ENCODE data around the gene SIAE.
A peak's percentile ranks its signal among the peaks of the same experiment; 100 is the strongest.
"Not testable (repeated sequence)": the region's sequence is repeated elsewhere in the genome, so short reads cannot be mapped to it uniquely, and the experiment has no call there.

Gene SIAE

DNA sequence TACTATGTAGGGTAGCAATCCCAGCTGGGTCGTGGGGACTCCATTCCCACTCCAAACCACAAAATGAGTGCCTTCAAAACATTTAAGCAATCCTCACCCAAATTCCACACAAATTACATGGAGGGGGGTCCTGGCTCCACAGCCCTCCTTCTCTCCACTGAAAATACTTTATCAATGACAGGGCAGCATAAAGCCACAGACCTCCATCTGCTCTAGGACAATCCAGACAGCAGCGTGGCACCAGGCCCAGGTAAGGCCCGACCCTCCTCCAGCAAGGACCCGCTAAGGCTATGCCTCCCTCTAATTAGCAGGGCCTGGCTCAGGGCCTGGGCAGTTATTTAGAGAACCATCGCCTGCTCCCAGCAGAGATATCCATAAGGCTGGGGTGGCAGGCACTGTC, 62.5 kb downstream of the SIAE start, which contains the start of gene PANX3:
TSS of gene PANX3 (plus strand) at position 365 of the 400 bp plus-strand sequence. CDS start 129 bp downstream, outside the sequence.
- no peak for TF ChIP-seq POLR2A (IDR thresholded peaks at IDR 0.05; ENCODE audit: extremely low read depth, insufficient read length)

DNA sequence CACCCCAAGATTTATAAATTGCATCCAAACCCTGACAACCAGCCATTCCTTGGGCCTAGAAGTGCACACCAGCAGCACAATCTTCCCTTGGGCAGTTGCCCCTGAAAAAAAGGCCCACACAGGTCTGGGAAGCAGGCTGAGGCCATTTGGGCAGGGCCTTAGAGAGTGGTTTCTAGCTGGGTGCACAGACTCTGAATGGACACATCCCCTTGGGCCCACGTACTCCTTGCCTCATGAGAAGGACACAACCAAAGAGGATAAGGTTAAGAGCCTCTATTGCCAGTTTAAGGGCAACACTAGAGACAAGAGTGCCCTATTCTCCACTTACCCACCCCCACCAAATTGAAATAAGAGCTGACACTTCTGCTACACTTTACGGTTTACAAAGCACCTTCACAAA, 63.2 kb downstream of the SIAE start:
- TF ChIP-seq, protein P1, sequence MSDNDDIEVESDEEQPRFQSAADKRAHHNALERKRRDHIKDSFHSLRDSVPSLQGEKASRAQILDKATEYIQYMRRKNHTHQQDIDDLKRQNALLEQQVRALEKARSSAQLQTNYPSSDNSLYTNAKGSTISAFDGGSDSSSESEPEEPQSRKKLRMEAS (IDR thresholded peaks at IDR 0.05; ENCODE audit: low read depth, low read length) = no peak
- no peak for TF ChIP-seq MYC (IDR thresholded peaks at IDR 0.05; ENCODE audit: low read depth, low read length)
- TF ChIP-seq POLR2A (IDR thresholded peaks at IDR 0.05; ENCODE audit: extremely low read depth, insufficient read length) = no peak
- TF ChIP-seq, protein P2, sequence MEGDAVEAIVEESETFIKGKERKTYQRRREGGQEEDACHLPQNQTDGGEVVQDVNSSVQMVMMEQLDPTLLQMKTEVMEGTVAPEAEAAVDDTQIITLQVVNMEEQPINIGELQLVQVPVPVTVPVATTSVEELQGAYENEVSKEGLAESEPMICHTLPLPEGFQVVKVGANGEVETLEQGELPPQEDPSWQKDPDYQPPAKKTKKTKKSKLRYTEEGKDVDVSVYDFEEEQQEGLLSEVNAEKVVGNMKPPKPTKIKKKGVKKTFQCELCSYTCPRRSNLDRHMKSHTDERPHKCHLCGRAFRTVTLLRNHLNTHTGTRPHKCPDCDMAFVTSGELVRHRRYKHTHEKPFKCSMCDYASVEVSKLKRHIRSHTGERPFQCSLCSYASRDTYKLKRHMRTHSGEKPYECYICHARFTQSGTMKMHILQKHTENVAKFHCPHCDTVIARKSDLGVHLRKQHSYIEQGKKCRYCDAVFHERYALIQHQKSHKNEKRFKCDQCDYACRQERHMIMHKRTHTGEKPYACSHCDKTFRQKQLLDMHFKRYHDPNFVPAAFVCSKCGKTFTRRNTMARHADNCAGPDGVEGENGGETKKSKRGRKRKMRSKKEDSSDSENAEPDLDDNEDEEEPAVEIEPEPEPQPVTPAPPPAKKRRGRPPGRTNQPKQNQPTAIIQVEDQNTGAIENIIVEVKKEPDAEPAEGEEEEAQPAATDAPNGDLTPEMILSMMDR (IDR thresholded peaks at IDR 0.05; ENCODE audit: low read depth, low read length) = no peak
- no peak for DNase-seq (ENCODE audit: low read depth)
- no peak overlapping the region for H3K4me3 ChIP-seq (ENCODE audit: low read depth, low read length)

More for the DNA sequence above, 62.5 kb downstream of the SIAE start, which contains the start of gene PANX3:
- DNase-seq (ENCODE audit: low read depth) = no peak
- H3K4me3 ChIP-seq (ENCODE audit: low read depth, low read length) = no peak within 1 kb of the TSS

DNA sequence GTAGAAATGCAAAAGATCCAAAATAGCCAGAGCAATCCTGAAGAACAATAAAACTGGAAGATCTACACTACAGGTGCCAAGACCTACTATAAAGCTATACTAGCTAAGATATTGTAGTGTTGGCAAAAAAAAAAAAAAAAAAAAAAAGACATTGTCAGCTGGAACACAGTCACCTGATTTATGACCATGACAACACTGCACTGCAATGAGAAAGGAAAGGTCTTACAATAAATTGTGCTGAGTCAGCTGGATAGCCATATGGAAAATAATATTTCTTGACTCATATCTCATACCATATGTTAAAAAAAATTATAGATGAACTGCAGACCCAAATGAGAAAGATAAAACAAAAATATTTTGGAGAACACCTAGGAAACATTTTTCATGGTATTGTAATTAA, 65.4 kb downstream of the SIAE start:
- no peak for DNase-seq (ENCODE audit: low read depth)
- H3K4me3 ChIP-seq (ENCODE audit: low read depth, low read length) = no peak overlapping the region
- no peak for TF ChIP-seq POLR2A (IDR thresholded peaks at IDR 0.05; ENCODE audit: extremely low read depth, insufficient read length)
- TF ChIP-seq, protein P1 (IDR thresholded peaks at IDR 0.05; ENCODE audit: low read depth, low read length) = no peak
- TF ChIP-seq, protein P2 (IDR thresholded peaks at IDR 0.05; ENCODE audit: low read depth, low read length) = no peak
- no peak for TF ChIP-seq MYC (IDR thresholded peaks at IDR 0.05; ENCODE audit: low read depth, low read length)

DNA sequence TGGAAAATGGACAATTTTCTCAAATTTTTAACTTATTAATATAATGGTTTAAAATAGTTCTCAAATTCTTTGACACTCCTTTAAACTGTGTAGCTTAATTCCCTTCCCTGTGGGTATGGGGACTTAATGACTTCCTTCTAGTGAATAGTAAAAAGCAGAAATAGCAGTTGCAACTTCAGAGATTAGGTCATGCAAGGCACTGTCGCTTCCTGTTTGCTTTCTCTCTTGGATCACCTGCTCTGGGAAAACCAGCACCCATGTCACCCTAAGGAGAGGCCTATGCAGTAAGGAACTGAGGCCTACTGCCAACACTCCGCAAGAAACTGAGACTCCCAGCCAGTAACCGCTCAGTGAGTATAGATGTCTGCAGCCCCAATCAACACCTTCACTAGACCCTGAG, 67.8 kb downstream of the SIAE start:
- no peak overlapping the region for H3K4me3 ChIP-seq (ENCODE audit: low read depth, low read length)
- DNase-seq (ENCODE audit: low read depth) = peak; percentile 48
- TF ChIP-seq, protein P1 (IDR thresholded peaks at IDR 0.05; ENCODE audit: low read depth, low read length) = 0 out of 2 replicates have a peak, but pooled peaks have one; percentile 10
- no peak for TF ChIP-seq POLR2A (IDR thresholded peaks at IDR 0.05; ENCODE audit: extremely low read depth, insufficient read length)

DNA sequence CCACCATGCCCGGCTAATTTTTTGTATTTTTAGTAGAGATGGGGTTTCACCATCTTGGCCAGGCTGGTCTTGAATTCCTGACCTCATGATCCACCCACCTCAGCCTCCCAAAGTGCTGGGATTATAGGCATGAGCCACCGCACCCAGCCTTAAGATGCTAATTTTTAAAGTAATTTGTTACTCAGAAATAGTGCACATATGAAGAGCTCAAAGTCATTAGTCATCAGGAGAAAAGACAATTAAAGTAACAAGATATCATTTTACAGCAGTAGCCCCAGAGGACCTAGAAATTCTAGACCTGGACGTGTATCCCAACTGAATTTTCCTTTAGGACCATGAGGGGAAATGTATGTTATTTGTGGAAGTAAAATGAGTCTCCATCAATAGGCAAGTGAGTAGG, 70.8 kb downstream of the SIAE start:
- not testable (repeated sequence) for H3K4me3 ChIP-seq (ENCODE audit: low read depth, low read length); DNase-seq (ENCODE audit: low read depth)

DNA sequence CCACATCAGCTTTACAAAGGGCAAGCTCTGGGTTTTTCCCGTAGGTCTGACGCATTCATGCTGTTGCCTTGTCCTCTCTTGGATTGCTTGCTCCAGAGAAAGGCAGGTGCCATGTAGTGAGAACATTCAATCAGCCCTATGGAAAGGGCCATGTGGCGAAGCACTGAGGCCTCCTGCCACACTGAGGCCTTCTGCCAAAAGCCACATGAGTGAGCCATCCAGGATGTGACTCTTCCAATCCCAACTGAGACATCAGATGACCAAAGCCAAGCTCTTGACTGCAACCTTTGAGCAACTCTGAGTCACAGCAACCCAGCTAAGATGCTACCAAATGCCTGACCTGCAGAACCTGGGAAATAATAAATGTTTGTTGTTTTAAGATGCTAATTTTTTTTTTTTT, 71.3 kb downstream of the SIAE start:
- no peak overlapping the region for H3K4me3 ChIP-seq (ENCODE audit: low read depth, low read length)
- TF ChIP-seq MYC (IDR thresholded peaks at IDR 0.05; ENCODE audit: low read depth, low read length) (no peak), POLR2A (IDR thresholded peaks at IDR 0.05; ENCODE audit: extremely low read depth, insufficient read length) (no peak)
- TF ChIP-seq, protein P1 (IDR thresholded peaks at IDR 0.05; ENCODE audit: low read depth, low read length) = no peak
- TF ChIP-seq, protein P2 (IDR thresholded peaks at IDR 0.05; ENCODE audit: low read depth, low read length) = no peak
- DNase-seq (ENCODE audit: low read depth) = no peak

DNA sequence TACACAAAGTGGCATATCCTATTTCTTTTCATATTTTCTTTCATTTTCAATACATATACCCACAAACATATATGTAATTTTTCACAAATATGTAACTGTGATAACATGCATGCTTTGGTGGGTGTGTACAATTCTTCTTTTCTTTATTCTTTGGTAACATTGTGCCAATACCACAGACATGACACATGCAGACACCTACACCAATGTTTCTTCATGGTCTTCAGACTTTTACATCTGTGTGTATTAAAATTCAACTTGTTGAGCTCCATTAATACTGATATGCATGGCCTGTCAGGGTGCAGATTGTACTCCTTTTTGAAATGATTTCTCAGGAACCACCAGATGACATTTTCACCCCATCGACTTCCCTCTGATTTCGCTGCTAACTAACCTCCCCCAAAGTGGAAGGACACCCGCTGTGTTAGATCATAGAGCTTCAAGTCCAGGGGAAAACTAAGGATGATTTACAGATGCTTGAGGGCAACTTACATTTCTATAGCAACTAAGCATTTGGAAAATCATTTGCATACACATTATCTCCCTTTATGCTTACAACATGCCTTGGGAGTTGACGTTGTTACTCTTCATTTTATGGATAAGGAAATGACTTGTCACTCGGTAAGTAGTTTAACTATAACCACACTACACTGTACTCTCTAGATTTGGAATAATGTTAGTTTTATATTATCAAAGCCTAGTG, 72.8 kb downstream of the SIAE start:
- DNase-seq (ENCODE audit: low read depth) = no peak
- no peak overlapping the region for H3K4me3 ChIP-seq (ENCODE audit: low read depth, low read length)
- TF ChIP-seq, protein P2 (IDR thresholded peaks at IDR 0.05; ENCODE audit: low read depth, low read length) = no peak

All from NB4 (cell line).